PFSK-1 (cell line): ENCODE data around the gene R3HDM1.

Experiments
- POLR2AphosphoS5 ChIP-seq: IDR thresholded peaks from 2 replicates; pipeline ENCODE4 v1.6.1; 2012; ENCODE audit warnings: low read depth, mild to moderate bottlenecking, control low read depth, low read length, moderate library complexity
- SIN3A ChIP-seq: IDR thresholded peaks from 2 replicates; pipeline ENCODE4 v1.6.1; 2012; ENCODE audit warnings: mild to moderate bottlenecking, low read length, moderate library complexity, borderline replicate concordance; ENCODE audit not compliant: insufficient read depth

DNA sequence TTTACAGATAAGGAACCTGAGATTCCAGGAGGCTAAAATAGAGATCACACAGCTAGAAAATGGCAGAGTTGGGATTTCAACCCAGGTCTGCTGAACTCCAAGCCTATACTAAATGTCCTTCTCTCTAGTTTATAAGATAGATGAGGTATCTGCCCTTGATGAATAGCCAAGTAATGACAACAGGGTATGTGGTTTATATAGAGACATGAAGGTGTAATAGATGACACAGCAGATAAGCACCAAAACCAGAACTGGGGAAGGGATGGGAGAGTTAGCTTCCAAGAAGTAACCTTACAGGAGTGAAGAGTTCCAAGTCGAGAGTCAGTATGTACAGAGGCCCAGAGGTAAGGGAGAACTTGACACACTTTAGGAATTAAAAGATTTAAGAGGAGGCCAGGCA lies 105.7 kb downstream of the R3HDM1 start:
- no peak for TF ChIP-seq SIN3A
- no peak for TF ChIP-seq POLR2AphosphoS5
